Activated B cell treated with CpG ODN at 0.5 μM for 24 hours (primary cell): ENCODE measurements around the gene SPRYD3. TPM values are rescaled to one million over a fixed set of nuclear protein-coding genes. Genes with fewer than 3 reads are reported as not detected.

Experiments used
- ATAC-seq: fragments of 200-7000 bp; cut with Tn5 transposase; one replicate; pipeline ENCODE4 v1.10.0; 2021; ENCODE audit warnings: low read depth, mild to moderate bottlenecking, moderate library complexity
- CTCF ChIA-PET: fragments of 350-600 bp; sonication (Branson Sonifier 250); formaldehyde crosslinking; loops from one replicate; lab custom pipeline; 2021; ENCODE audit warnings: antibody characterized with exemption; lab: Charles Lee
- POLR2A ChIA-PET: fragments of 350-600 bp; sonication (Branson Sonifier 250); formaldehyde crosslinking; loops from one replicate; lab custom pipeline; 2021; ENCODE audit warnings: antibody characterized with exemption; lab: Charles Lee
- DNase-seq: peaks from one replicate; pipeline ENCODE4 v3.0.0; 2022
- H3K27ac Mint-ChIP-seq: one replicate; pipeline ENCODE4 v1.8.0; 2020; ENCODE audit warnings: mixed read lengths
- H3K27me3 Mint-ChIP-seq: one replicate; pipeline ENCODE4 v1.8.0; 2021; ENCODE audit warnings: mixed read lengths
- H3K36me3 Mint-ChIP-seq: one replicate; pipeline ENCODE4 v1.8.0; 2021; ENCODE audit warnings: low read depth, mixed read lengths
- H3K4me1 Mint-ChIP-seq: one replicate; pipeline ENCODE4 v1.8.0; 2021; ENCODE audit warnings: mixed read lengths
- H3K4me3 Mint-ChIP-seq: one replicate; pipeline ENCODE4 v1.8.0; 2020; ENCODE audit warnings: mild to moderate bottlenecking, mixed read lengths
- H3K9me3 Mint-ChIP-seq: one replicate; pipeline ENCODE4 v1.8.0; 2020; ENCODE audit warnings: mixed read lengths
- intact Hi-C: fragments of 100-400 bp; cut with micrococcal nuclease; formaldehyde crosslinking; loops from one replicate; pipeline ENCODE4 v1.15.1; 2024
- total RNA-seq: library from RNA; stranded (reverse); gene quantifications from 2 replicates; pipeline ENCODE4 v1.2.3, GENCODE V29; 2022
- TF ChIP-seq, protein P1 (sequence below): fragments of 200-600 bp; IDR thresholded peaks from one replicate; pipeline ENCODE4 v1.8.0; 2022; ENCODE audit warnings: antibody characterized with exemption, mild to moderate bottlenecking

SPRYD3 gene
- total RNA-seq, 1 donor from 2014 or later = 33.9 TPM

DNA sequence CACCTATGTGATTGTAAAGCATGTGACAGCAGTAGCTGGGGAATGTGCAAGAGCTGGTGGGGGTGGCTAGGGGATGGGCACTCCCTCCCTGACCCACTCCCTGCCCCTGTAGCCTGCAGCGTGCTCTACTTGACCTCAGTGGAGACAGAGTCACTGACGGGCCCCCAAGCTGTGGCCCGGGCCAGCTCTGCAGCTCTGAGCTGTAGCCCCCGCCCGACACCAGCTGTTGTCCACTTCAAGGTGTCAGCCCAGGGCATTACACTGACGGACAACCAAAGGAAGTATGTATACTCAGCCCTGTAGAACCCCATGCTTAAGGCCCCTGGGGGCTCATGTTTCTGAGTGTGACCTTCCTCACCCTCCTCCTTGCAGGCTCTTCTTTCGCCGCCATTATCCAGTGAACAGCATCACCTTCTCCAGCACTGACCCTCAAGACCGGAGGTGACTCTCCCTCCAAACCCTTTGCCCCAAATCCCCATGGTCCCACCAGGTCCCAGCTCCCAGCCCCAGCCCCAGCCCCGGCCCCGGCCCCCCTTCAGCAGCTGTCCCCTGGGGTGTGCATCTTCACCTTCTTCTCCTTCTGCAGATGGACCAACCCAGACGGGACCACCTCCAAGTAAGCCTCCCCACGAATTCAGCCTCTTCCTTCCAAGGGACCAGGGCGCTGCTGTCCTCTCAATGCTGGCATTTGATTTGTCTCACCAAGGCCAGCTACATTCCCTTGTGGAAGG lies 16.0 kb downstream of the SPRYD3 start:
- H3K27me3 Mint-ChIP-seq = no peaks in the 10 kb centered on the region
- ChIA-PET CTCF (interaction anchor here (6.5 to 8.1 kb wide), 2 partner anchors 15 to 36 kb away, joined by 77 to 133 read pairs; partner anchors contain the start of genes IGFBP6 and SPRYD3), POLR2A (interaction anchor here (1.1 to 1.3 kb wide), 3 partner anchors 9 to 39 kb away, joined by 3 to 4 read pairs (median 3); partner anchors contain the start of gene SPRYD3)

DNA sequence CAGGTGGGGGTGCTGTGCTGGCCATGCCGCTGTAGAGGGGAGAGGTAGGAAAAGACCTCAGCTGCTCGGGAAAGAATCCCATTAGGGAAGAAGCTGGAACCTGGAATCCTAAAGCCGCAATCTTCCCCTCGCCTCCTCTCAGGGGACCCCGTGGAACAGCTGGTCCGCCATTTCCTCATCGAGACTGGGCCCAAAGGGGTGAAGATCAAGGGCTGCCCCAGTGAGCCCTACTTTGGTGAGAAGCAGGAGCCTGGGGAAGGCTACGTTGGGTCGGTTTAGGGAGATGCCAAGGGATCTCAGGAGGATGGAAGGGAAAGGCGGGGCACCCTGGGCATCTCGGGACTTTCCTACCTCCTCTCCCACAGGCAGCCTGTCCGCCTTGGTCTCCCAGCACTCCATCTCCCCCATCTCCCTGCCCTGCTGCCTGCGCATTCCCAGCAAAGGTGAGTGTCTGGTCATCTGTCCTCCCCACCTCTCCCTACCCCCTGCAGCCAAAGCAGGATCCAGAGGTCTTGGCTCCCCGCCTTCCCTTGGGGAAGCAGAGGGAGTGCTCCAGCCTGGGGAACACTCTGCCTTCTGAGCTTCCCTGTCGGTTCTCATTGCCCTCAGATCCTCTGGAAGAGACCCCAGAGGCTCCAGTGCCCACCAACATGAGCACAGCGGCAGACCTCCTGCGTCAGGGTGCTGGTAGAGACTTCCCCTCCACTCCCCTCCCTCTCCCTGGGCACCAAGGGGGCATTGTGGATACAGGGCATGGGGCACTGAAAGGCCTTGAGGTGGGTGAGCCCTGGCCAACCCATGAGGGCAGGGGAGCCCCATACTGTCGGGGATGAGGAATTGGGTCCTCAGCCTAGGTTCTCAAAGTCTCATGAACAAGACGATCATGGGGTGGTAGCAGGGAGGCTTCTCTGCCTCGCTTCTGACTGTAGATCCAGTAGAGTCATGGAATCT lies 16.9 kb downstream of the SPRYD3 start:
- POLR2A ChIA-PET = interaction anchor here (1.1 to 1.3 kb wide), 3 partner anchors 8 to 40 kb away, joined by 3 to 4 read pairs (median 3); partner anchors contain the start of gene SPRYD3
- TF ChIP-seq, protein P1, sequence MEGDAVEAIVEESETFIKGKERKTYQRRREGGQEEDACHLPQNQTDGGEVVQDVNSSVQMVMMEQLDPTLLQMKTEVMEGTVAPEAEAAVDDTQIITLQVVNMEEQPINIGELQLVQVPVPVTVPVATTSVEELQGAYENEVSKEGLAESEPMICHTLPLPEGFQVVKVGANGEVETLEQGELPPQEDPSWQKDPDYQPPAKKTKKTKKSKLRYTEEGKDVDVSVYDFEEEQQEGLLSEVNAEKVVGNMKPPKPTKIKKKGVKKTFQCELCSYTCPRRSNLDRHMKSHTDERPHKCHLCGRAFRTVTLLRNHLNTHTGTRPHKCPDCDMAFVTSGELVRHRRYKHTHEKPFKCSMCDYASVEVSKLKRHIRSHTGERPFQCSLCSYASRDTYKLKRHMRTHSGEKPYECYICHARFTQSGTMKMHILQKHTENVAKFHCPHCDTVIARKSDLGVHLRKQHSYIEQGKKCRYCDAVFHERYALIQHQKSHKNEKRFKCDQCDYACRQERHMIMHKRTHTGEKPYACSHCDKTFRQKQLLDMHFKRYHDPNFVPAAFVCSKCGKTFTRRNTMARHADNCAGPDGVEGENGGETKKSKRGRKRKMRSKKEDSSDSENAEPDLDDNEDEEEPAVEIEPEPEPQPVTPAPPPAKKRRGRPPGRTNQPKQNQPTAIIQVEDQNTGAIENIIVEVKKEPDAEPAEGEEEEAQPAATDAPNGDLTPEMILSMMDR = no peak
- intact Hi-C loops = no loop called here
- peaks cover 38% of the 10 kb centered on the region for H3K36me3 Mint-ChIP-seq
- no peak for DNase-seq
- CTCF ChIA-PET = interaction anchor here (1.0 to 8.1 kb wide), 3 partner anchors 16 to 40 kb away, joined by 3 to 133 read pairs (median 77); partner anchors contain the start of genes IGFBP6 and SPRYD3
- H3K4me1 Mint-ChIP-seq = peaks cover 5% of the 10 kb centered on the region
- H3K4me3 Mint-ChIP-seq = no peak overlapping the region
- H3K27me3 Mint-ChIP-seq = peaks cover 6% of the 10 kb centered on the region
- ATAC-seq = no peak
- H3K27ac Mint-ChIP-seq = no peak overlapping the region
- no peaks in the 10 kb centered on the region for H3K9me3 Mint-ChIP-seq

More for the DNA sequence above, 16.0 kb downstream of the SPRYD3 start:
- intact Hi-C loops = no loop called here
- DNase-seq (no peak), ATAC-seq (no peak)
- TF ChIP-seq, protein P1 = no peak
- H3K4me3 Mint-ChIP-seq = no peak overlapping the region
- H3K36me3 Mint-ChIP-seq = peaks cover 47% of the 10 kb centered on the region
- no peaks in the 10 kb centered on the region for H3K9me3 Mint-ChIP-seq
- no peak overlapping the region for H3K27ac Mint-ChIP-seq
- H3K4me1 Mint-ChIP-seq = peaks cover 5% of the 10 kb centered on the region

DNA sequence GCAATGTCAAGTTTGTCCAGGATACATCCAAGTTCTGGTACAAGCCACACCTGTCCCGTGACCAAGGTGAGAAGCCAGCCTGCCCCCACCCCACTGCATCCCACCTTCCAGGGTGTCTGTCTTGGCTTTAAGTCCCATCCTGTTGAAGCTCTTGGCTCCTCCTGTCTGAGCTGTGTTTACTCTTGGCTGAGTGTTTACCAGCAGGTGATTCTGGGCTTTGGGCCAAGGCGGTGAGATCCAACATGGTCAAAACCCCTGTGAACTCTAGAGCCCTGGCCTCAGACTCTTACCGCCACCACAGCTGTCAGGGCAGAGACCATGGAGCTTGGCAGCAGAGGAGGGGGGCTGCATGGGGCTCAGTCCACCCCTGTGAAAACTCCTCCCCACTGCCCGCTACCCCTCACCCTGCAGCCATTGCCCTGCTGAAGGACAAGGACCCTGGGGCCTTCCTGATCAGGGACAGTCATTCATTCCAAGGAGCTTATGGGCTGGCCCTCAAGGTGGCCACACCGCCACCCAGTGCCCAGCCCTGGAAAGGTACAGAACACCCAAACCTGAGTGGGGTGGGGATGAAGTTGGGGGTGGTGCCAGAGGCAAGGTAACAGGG lies 17.7 kb downstream of the SPRYD3 start:
- CTCF ChIA-PET = interaction anchor here (1.0 to 1.3 kb wide), 2 partner anchors 14 to 40 kb away, joined by 3 read pairs; no protein-coding TSS in a partner anchor
- TF ChIP-seq, protein P1 = no peak
- POLR2A ChIA-PET = interaction anchor here (0.9 kb wide), 1 partner anchor 10 kb away, joined by 3 read pairs; no protein-coding TSS in a partner anchor
- H3K36me3 Mint-ChIP-seq = peaks cover 31% of the 10 kb centered on the region
- peaks cover 6% of the 10 kb centered on the region for H3K27me3 Mint-ChIP-seq
- no peak for DNase-seq
- intact Hi-C loops = no loop called here
- no peak for ATAC-seq
- H3K4me3 Mint-ChIP-seq = no peak overlapping the region
- H3K4me1 Mint-ChIP-seq = peaks cover 5% of the 10 kb centered on the region
- H3K27ac Mint-ChIP-seq = no peak overlapping the region
- no peaks in the 10 kb centered on the region for H3K9me3 Mint-ChIP-seq

DNA sequence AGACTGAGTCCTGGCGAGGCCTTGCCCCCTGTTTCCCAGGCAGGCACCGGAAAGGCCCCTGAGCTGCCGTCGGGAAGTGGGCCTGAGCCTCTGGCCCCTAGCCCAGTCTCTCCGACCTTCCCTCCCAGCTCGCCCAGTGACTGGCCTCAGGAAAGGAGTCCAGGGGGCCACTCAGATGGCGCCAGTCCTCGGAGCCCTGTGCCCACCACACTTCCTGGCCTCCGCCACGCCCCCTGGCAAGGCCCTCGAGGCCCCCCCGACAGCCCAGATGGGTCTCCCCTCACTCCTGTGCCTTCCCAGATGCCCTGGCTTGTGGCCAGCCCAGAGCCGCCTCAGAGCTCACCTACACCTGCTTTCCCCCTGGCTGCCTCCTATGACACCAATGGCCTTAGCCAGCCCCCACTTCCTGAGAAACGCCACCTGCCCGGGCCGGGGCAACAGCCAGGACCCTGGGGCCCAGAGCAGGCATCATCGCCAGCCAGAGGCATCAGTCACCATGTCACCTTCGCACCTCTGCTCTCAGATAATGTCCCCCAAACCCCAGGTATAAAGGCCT lies 18.4 kb downstream of the SPRYD3 start:
- Mint-ChIP-seq H3K9me3 (no peaks in the 10 kb centered on the region), H3K4me3 (no peak overlapping the region), H3K4me1 (peaks cover under 1% of the 10 kb centered on the region), H3K27me3 (peaks cover 6% of the 10 kb centered on the region), H3K27ac (no peak overlapping the region), H3K36me3 (peaks cover 24% of the 10 kb centered on the region)
- DNase-seq (no peak), ATAC-seq (no peak)
- POLR2A ChIA-PET = interaction anchor here (0.9 kb wide), 1 partner anchor 10 kb away, joined by 3 read pairs; no protein-coding TSS in a partner anchor
- intact Hi-C loops = no loop called here
- TF ChIP-seq, protein P1 = no peak
- CTCF ChIA-PET = interaction anchor here (1.0 to 1.3 kb wide), 2 partner anchors 13 to 41 kb away, joined by 3 read pairs; no protein-coding TSS in a partner anchor
